Gastroesophageal sphincter (tissue), 4 donors: ENCODE results near the gene PRUNE2. TPM values are rescaled to one million over a fixed set of nuclear protein-coding genes. Genes with fewer than 3 reads are reported as not detected.

Experiments
- ATAC-seq: fragments of 150-250 bp; one replicate; pipeline ENCODE4 v1.9.1; 2016; ENCODE audit warnings: mild to moderate bottlenecking, moderate library complexity
- H3K27ac ChIP-seq, 4 donors: fragments of 200-600 bp; sonication (generic) in 3 of 4; 1 replicate in 3 of 4; 2 replicates in 1 of 4; pipeline ENCODE4 v1.5.1; 2016 to 2019
- H3K27me3 ChIP-seq: fragments of 200-600 bp; sonication (generic); one replicate; pipeline ENCODE4 v1.5.1; 2019
- H3K36me3 ChIP-seq, 2 donors: fragments of 200-600 bp; sonication (generic); one replicate each; pipeline ENCODE4 v1.5.1; 2019; ENCODE audit warnings: control low read depth in 1 of 2
- H3K4me1 ChIP-seq, 3 donors: fragments of 200-600 bp; sonication (generic); 1 replicate in 2 of 3; 2 replicates in 1 of 3; pipeline ENCODE4 v1.5.1; 2016 to 2019; ENCODE audit warnings: control low read depth in 2 of 3
- H3K4me3 ChIP-seq, 2 donors: fragments of 200-600 bp; sonication (generic); one replicate each; pipeline ENCODE4 v1.5.1; 2019; ENCODE audit warnings: mild to moderate bottlenecking in 1 of 2, moderate library complexity in 1 of 2
- H3K9me3 ChIP-seq, 3 donors: fragments of 200-600 bp; sonication (generic); one replicate each; pipeline ENCODE4 v1.5.1; 2017 to 2019; ENCODE audit warnings: control low read depth in 2 of 3
- EP300 ChIP-seq: sonication (generic); formaldehyde crosslinking; IDR thresholded peaks from one replicate; pipeline ENCODE4 v1.6.1; 2017; ENCODE audit warnings: antibody characterized with exemption, mild to moderate bottlenecking
- POLR2A ChIP-seq, 2 donors: fragments of 450-650 bp; IDR thresholded peaks; one replicate each; pipeline ENCODE4 v1.6.1; 2017; ENCODE audit warnings: antibody characterized with exemption in 2 of 2, mild to moderate bottlenecking in 2 of 2, moderate library complexity in 1 of 2
- POLR2AphosphoS5 ChIP-seq: sonication (generic); formaldehyde crosslinking; IDR thresholded peaks from one replicate; pipeline ENCODE4 v1.6.1; 2017; ENCODE audit warnings: antibody characterized with exemption
- WGBS, 2 donors: methylation state at CpG; one replicate each; pipeline ENCODE4 v1.1.5; 2018; ENCODE audit warnings: low coverage in 1 of 2; 5-methylcytosine and 5-hydroxymethylcytosine counted together
- total RNA-seq, 4 donors: library from RNA; depleted of rRNA; stranded (reverse); fragments of >200 nt; gene quantifications; one replicate each; pipeline ENCODE4 v1.1.0, GENCODE V29; 2016
- TF ChIP-seq, protein P1 (sequence below), 4 experiments: fragments of 200-600 bp in 2 of 4; fragments of 450-650 bp in 2 of 4; sonication (generic) in 1 of 4; IDR thresholded peaks; one replicate each; pipeline ENCODE4 v1.5.1; 2017 to 2019; ENCODE audit warnings: antibody characterized with exemption in 4 of 4, mild to moderate bottlenecking in 2 of 4, moderate library complexity in 2 of 4

Gene PRUNE2
- total RNA-seq, 4 donors from 2014 or later = 561 to 930 (median 763) TPM

DNA sequence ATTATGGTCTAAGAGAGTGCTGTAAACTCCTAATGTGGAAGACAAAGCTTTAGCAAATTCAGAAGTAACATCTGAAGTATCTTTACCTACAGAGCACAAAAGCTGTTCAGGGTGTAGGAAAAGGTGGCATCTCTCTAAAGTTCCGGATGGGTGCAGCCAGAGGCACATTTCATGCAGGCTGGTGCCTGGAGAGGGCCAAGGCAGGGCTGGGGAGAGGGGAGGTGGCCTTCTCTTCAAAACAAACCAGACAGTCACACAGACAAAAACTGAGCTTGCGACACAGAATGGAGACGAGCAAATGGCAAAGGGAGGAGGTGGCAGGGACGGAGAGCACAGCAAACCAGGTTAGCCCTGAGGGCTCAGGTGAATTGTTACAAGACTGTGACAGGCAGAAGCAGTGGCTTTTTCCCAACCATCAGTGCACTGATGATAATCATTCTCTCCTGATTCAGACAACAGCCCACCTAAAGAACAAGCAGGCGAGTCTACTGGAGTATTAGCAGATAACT is 263.2 kb downstream of the PRUNE2 start:
- H3K4me3 ChIP-seq = no peak overlapping the region
- H3K4me1 ChIP-seq = peaks cover 0 to 20% (median 0%) of the 10 kb centered on the region in 3 donors
- no peaks in the 10 kb centered on the region for H3K27me3 ChIP-seq
- WGBS, 2 donors = 88 to 100% methylated on average over 2 to 5 of the region's 5 CpGs
- peak overlapping the region in 3 of 4 donors; percentile 5 to 42 (median 15) for H3K27ac ChIP-seq
- H3K9me3 ChIP-seq = no peaks in the 10 kb centered on the region
- TF ChIP-seq POLR2AphosphoS5 (no peak), POLR2A (IDR thresholded peaks at IDR 0.05) (no peak), EP300 (no peak)
- TF ChIP-seq, protein P1, sequence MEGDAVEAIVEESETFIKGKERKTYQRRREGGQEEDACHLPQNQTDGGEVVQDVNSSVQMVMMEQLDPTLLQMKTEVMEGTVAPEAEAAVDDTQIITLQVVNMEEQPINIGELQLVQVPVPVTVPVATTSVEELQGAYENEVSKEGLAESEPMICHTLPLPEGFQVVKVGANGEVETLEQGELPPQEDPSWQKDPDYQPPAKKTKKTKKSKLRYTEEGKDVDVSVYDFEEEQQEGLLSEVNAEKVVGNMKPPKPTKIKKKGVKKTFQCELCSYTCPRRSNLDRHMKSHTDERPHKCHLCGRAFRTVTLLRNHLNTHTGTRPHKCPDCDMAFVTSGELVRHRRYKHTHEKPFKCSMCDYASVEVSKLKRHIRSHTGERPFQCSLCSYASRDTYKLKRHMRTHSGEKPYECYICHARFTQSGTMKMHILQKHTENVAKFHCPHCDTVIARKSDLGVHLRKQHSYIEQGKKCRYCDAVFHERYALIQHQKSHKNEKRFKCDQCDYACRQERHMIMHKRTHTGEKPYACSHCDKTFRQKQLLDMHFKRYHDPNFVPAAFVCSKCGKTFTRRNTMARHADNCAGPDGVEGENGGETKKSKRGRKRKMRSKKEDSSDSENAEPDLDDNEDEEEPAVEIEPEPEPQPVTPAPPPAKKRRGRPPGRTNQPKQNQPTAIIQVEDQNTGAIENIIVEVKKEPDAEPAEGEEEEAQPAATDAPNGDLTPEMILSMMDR (IDR thresholded peaks at IDR 0.05) = no peak
- H3K36me3 ChIP-seq = peaks cover 6 to 85% of the 10 kb centered on the region in 2 donors
- ATAC-seq = no peak

DNA sequence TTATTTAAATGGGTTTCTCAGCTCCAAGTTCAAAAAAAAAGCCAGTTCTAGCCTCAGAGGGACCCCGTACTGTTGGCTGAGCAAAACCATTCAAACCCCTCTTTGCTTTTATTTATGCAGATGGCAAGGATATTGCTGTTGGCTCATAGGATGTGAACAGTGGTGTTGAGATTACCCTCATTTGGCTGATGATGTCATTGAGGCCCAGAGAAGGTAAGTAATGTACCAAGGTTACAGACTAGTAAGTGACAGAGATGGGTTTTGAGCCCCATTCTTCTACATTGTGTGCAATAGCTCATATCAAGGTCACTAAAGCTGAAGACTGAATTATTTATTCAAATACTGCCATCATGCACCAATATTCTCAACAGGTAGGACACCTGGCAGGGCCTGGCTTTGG is 263.8 kb downstream of the PRUNE2 start:
- H3K27ac ChIP-seq = no peak overlapping the region
- no peak overlapping the region for H3K4me3 ChIP-seq
- H3K9me3 ChIP-seq = no peaks in the 10 kb centered on the region
- 75 to 89% methylated on average over 1 of the region's 1 CpG for WGBS, 2 donors
- no peaks in the 10 kb centered on the region for H3K27me3 ChIP-seq
- TF ChIP-seq EP300 = no peak
- H3K36me3 ChIP-seq = peaks cover 6 to 85% of the 10 kb centered on the region in 2 donors
- H3K4me1 ChIP-seq = peaks cover 0 to 20% (median 0%) of the 10 kb centered on the region in 3 donors
- no peak for ATAC-seq

DNA sequence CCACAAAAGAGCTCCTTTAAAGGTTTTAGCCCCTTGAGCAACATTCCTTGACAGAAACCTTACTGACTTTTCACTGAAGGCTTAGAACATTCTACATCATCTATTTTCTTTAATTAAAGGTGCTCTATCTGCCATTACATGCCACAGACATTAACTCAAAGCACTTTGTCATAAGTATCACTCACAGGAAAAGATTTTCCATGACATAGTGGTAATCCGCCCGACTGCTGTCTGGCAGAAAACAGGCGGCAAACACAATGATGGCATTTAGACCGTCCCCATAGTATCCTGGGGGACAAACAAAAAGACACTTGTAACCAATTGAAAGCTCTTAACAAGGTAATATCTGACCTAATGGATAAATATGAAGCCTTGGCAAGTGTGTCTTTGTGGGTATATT is 267.9 kb downstream of the PRUNE2 start:
- Histone ChIP-seq H3K4me1 (peaks cover 0 to 15% (median 0%) of the 10 kb centered on the region in 3 donors), H3K36me3 (peaks cover 6 to 95% of the 10 kb centered on the region in 2 donors), H3K4me3 (no peak overlapping the region), H3K9me3 (no peaks in the 10 kb centered on the region), H3K27me3 (no peaks in the 10 kb centered on the region), H3K27ac (no peak overlapping the region)
- ATAC-seq = no peak
- WGBS, 2 donors = 75 to 80% methylated on average over 4 of the region's 4 CpGs
- TF ChIP-seq, protein P1 (IDR thresholded peaks at IDR 0.05) = no peak
- TF ChIP-seq POLR2AphosphoS5 = no peak
- TF ChIP-seq EP300 = no peak
- no peak for TF ChIP-seq POLR2A (IDR thresholded peaks at IDR 0.05)

- no peak overlapping the region for H3K27ac ChIP-seq
- WGBS, 2 donors = 88 to 94% methylated on average over 2 of the region's 2 CpGs
- peaks cover 6 to 95% of the 10 kb centered on the region in 2 donors for H3K36me3 ChIP-seq
- H3K4me1 ChIP-seq = peaks cover 0 to 10% (median 0%) of the 10 kb centered on the region in 3 donors
- ATAC-seq = no peak
- no peak overlapping the region for H3K4me3 ChIP-seq
- H3K27me3 ChIP-seq = no peaks in the 10 kb centered on the region
- H3K9me3 ChIP-seq = no peaks in the 10 kb centered on the region
- no peak for TF ChIP-seq EP300
- TF ChIP-seq POLR2AphosphoS5 = no peak
- TF ChIP-seq, protein P1 (IDR thresholded peaks at IDR 0.05) = no peak
- no peak for TF ChIP-seq POLR2A (IDR thresholded peaks at IDR 0.05)
These were observed 268.5 kb downstream of the PRUNE2 start for GRCh38 chr9:76637416-76637815.

- no peak for TF ChIP-seq POLR2A (IDR thresholded peaks at IDR 0.05)
- no peak for TF ChIP-seq POLR2AphosphoS5
- TF ChIP-seq, protein P1 (IDR thresholded peaks at IDR 0.05) = no peak
- TF ChIP-seq EP300 = no peak
These were observed 271.4 kb downstream of the PRUNE2 start for GRCh38 chr9:76634356-76635054.

More at GRCh38 chr9:76634356-76635054, 271.4 kb downstream of the PRUNE2 start:
- Histone ChIP-seq H3K4me3 (no peak overlapping the region), H3K36me3 (peaks cover 10 to 92% of the 10 kb centered on the region in 2 donors), H3K27me3 (no peaks in the 10 kb centered on the region), H3K9me3 (no peaks in the 10 kb centered on the region), H3K4me1 (peaks cover 0 to 10% (median 0%) of the 10 kb centered on the region in 3 donors), H3K27ac (peak overlapping the region in 3 of 4 donors; percentile 0 to 43 (median 30))
- no peak for ATAC-seq
- WGBS, 2 donors = 67 to 83% methylated on average over 1 of the region's 1 CpG
